NK-92 (cell line): ENCODE measurements around the gene TPPP2.
"Not testable (repeated sequence)": the region's sequence is repeated elsewhere in the genome, so short reads cannot be mapped to it uniquely, and the experiment has no call there.

ENCODE experiments used
- DNase-seq: peaks from one replicate; lab custom pipeline; 2025; ENCODE audit not compliant: unreplicated experiment; lab: John Stamatoyannopoulos, UW

TPPP2 gene

GRCh38 chr14:21037156-21037555 lies 7.1 kb downstream of the TPPP2 start:
- no peak for DNase-seq

- no peak for DNase-seq
These were observed 8.7 kb downstream of the TPPP2 start for GRCh38 chr14:21038441-21039422.

GRCh38 chr14:21039585-21040369 lies 9.8 kb downstream of the TPPP2 start:
- DNase-seq = no peak

- no peak for DNase-seq
These were observed 10.4 kb downstream of the TPPP2 start for GRCh38 chr14:21040370-21040925.

GRCh38 chr14:21040941-21041340 lies 10.9 kb downstream of the TPPP2 start:
- not testable (repeated sequence) for DNase-seq

GRCh38 chr14:21041676-21042433 lies 11.8 kb downstream of the TPPP2 start, which contains the start of gene RNASE7:
Gene RNASE7 (plus strand): TSS chr14:21042362. CDS start chr14:21042993, 631 bp downstream.
- no peak for DNase-seq

GRCh38 chr14:21042918-21043317 lies 12.9 kb downstream of the TPPP2 start:
- DNase-seq = no peak

- no peak for DNase-seq
These were observed 13.5 kb downstream of the TPPP2 start for GRCh38 chr14:21043387-21043973.

GRCh38 chr14:21043974-21044618 lies 14.1 kb downstream of the TPPP2 start:
- DNase-seq = no peak

GRCh38 chr14:21047378-21047781 lies 17.4 kb downstream of the TPPP2 start:
- no peak for DNase-seq

- no peak for DNase-seq
These were observed 18.6 kb downstream of the TPPP2 start for GRCh38 chr14:21048638-21049037.

- no peak for DNase-seq
These were observed 19.3 kb downstream of the TPPP2 start for GRCh38 chr14:21049271-21049673.

- DNase-seq = no peak
These were observed 20.6 kb downstream of the TPPP2 start for GRCh38 chr14:21050597-21050996.

GRCh38 chr14:21053184-21054122 lies 23.4 kb downstream of the TPPP2 start:
- no peak for DNase-seq

GRCh38 chr14:21054123-21054767 lies 24.2 kb downstream of the TPPP2 start:
- DNase-seq = no peak

- no peak for DNase-seq
These were observed 24.7 kb downstream of the TPPP2 start for GRCh38 chr14:21054768-21055145.

- DNase-seq = no peak
These were observed 25.6 kb downstream of the TPPP2 start for GRCh38 chr14:21055432-21056117.
